ENCODE data around the gene PET117.
A peak's percentile ranks its signal among the peaks of the same experiment; 100 is the strongest.
"Not testable (repeated sequence)": the region's sequence is repeated elsewhere in the genome, so short reads cannot be mapped to it uniquely, and the experiment has no call there.

PET117 gene, protein sequence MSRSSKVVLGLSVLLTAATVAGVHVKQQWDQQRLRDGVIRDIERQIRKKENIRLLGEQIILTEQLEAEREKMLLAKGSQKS

DNA sequence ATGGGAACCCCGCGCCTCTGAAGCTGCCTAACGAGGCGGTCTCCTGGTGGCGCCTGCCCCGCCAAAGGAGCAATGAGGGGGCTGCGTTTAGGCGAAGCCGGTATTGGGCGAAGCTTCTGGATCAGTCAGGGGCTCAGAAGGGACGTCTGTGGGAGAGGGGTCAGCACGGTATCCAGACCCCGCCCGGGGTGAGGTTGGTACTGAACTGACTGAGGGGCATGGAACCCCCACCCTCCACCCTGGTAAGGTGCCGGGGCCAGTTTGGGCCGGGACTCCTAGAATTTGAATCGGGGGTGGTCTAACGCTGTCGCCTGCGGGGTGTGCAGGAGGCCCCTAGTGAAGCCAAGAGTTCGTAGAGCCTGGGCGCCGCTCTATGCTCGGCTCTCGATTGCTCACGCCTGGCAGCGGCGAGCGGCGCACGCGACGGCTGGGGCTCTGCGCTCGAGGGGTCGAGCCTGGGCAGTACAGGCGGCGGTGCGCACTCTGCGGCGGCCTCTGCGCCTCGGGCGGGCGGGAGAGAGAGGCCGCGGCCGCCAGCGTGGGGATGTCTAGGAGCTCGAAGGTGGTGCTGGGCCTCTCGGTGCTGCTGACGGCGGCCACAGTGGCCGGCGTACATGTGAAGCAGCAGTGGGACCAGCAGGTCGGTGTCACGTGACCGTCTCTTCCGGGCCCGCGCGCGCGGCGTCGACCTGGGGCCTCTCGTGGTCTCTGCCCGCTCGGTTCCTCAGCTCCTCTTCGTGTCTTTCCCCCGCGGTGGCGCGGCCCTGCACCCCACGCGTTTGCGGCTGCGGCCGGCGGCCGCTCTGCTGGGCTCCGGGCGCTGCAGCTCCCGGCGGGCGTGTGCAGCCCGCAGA is at the start of gene PET117, which contains the start of gene KAT14:
Gene PET117, plus strand, starts transcription at position 452 of the 854 bp plus-strand sequence. Its CDS starts 93 bp downstream, at position 545.
Gene KAT14, plus strand, starts transcription at position 452 of the 854 bp plus-strand sequence. CDS start 4,798 bp downstream, outside the sequence.
- DNase-seq = peak in 1 of 2 experiments; percentile 48

DNA sequence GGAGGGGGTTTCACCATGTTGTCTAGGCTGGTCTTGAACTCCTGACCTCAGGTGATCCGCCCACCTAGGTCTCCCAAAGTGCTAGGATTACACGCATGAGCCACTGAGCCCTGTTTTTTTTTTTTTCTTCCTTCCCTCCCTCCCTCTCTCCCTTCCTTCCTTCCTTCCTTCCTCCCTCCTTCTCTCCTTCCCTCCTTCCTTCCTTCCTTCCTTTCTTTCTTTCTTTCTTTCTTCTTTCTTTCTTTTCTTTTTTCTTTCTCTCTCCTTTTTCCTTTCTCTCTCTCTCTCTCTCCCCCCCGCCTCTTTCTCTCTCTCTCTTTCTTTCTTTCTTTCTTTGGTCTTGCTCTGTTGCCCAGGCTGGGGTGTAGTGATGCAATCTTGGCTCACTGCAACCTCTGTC is 49.4 kb upstream of the PET117 start:
- DNase-seq = not testable (repeated sequence)

DNA sequence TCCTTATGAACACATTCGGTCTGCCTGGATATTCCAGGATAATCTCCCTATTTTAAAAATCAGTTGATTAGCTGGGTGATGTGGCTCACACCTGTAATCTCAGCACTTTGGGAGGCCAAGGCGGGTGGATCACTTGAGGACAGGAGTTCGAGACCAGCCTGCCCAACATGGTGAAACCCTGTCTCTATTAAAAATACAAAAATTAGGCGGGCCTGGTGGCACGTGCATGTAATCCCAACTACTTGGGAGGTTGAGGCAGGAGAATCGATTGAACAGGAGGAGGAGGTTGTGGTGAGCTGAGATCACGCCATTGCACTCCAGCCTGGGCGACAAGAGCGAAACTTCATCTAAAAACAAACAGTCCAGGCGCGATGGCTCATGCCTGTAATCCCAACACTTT is 48.8 kb upstream of the PET117 start:
- not testable (repeated sequence) for DNase-seq

DNA sequence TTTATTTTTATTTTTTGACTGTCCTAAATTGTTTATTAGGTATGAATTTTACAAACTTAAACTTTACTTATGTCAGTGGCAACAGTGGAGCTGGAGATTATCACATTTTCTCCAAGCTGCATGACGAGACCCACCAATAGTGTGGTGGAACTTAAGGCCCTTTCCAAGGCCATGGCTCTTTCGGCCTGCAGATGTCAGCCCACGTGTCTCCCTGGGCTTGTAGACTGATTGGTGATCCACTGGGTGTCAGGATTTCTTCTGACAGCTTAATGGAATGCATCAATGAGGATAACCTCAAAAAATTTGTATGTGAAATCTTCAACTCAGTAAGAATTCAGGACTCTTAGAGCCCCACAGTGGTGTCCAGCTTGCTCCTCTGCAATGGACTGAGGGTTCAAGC is 47.6 kb upstream of the PET117 start:
- no peak for DNase-seq

DNA sequence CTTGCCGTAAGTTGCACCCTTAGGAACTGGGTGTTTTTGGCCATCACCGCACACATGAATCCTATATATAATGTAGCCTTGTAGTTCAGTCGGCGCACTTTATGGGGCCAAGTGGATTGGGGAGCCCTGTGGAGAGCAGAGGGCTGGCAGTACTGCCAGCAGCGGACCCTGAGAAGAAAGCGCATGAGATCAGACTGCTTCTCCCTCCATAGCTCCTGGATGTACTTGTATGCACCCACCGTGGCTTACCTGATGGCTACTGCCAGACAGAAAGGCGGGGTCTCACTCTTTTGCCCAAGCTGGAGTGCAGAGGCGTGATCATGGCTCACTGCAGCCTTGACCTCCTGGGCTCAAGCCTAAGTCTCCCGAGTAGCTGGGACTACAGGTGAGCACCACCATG is 47.2 kb upstream of the PET117 start:
- no peak for DNase-seq

DNA sequence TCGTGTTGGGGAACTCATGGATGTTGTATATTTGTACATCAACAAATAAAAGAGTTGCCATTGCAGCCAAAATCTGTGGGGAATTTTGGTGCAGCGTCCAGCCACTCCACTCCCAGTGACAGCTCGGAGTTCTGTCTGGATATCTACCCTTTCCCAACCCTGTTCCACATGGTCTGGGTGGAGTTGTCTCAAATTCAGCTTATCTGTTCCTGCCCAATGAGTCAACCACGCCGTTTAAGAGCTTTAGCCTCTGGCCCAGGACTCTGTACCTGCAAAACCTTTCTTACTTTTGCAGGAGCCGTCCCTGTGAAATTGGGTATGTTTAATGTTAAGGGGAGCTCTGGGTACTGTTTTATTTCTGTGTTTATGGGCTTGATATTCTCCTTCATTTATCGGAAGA is 46.0 kb upstream of the PET117 start:
- no peak for DNase-seq

DNA sequence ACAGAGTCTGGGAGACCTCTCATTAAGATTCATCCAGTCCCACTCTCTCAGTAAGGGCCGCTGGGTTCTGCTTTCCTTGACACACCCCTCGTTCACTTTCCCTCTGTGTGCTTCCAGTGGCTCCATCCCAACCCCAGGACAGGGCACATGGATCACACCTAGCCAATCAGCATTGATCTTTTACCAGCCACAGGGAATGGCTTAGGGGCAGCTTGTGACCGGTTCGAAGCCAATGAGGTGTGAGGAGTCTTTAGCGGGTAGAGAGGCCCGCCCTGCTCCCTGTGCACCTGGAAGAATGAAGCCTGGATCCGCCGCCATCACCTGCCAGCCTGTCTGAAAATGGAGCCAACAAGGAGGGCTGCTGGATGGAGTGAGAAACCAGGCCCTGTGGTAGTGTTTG is 44.8 kb upstream of the PET117 start:
- DNase-seq = no peak

DNA sequence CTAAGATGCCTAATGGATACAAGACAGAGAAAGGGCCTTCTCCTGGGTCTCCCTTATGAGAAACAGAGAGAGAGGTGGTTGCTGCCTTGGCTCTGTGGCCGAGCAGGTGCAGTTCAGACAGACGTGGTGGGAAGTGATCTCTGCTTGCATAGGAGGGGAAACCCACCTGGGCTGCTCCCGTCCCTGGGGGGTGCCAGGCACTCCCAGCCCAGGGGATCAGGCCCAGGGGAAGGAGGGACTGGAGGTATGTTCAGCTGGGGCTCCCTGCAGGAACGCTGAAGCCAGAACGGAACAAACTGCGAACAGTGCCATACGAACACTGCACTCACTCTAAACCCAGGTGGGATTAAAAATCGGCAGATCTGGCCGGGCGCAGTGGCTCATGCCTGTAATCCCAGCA is 44.3 kb upstream of the PET117 start:
- no peak for DNase-seq

DNA sequence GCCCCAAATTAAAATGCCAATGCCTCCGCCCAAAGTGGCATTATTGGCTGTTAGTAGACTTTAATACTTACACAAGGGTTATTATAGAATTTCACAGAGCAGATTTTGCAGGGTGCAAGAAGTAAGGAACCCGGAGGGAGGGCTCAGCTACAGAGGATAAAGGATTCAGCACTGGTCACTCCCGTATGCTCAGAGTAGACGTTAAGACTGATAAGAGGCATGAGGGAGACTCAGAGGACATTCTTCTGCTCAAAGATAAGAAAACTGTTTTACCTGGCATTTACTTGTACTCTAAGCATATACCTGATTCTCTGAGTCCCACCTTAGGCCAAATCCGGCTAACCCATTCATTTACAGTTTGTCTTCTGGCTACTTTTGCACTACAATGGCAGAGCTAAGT is 43.5 kb upstream of the PET117 start:
- DNase-seq = no peak

DNA sequence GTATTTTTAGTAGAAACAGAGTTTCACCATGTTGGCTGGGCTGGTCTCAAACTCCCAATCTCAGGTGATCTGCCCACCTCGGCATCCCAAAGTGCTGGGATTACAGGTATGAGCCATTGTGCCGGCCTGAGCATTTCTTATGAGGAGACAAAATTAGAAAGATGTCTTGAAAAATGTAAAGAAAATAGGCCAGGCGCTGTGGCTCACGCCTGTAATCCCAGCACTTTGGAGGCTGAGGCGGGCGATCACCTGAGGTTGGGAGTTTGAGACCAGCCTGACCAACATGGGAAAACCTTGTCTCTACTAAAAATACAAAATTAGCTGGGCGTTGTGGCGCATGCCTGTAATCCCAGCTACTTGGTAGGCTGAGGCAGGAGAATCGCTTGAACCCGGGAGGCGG is 37.1 kb upstream of the PET117 start:
- DNase-seq = not testable (repeated sequence)

DNA sequence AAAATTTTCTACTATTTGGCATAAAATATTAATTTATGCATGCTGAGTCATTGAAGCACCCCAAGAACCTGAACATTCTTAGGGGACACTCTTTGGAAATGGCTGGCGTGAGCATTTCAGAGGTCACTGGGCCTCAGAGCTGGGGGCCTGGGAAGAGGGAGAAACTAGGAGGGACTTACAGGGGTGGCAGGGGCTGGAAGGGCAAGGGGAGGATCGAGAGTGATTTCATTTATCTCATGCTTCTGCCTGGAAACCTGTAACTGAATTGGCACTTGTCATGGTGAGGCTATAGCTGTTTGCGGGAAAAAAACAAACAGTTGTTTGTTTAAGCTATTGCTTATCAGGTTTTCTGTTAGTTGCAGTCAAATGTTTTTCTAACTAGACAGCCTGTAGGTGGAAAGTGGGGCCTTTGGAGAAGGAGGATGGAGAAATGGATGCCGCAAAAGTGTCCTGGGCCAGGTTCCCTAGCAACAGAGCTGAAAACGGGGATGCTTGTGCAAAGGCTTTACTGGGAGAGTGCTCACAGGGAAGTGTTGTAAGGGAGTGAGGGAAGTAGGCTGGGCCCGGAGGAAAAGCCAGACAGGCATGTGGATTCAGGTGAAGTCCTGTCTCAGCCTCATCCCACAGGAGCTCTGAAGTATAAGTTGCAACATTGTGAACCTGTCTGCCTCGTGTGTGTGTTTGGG is 36.4 kb upstream of the PET117 start:
- no peak for DNase-seq

DNA sequence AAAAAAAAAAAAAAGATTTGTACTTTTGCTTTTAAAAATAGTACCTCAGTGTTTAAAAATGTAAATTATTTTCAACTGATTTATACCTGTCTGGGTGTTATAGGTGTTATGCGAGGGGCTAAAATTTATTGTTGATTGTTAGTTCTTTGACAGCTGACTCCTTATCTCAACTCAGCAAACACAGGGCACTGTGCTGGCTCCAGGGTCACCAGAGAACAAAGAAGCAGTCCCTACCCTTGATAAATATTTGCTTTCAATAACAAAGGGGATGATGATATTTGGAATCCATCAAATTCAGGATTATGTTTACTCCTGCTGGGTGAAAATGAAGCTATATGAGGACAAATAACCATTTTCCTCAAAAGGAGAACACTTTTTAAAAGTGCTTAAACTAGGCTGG is 34.2 kb upstream of the PET117 start:
- no peak for DNase-seq

DNA sequence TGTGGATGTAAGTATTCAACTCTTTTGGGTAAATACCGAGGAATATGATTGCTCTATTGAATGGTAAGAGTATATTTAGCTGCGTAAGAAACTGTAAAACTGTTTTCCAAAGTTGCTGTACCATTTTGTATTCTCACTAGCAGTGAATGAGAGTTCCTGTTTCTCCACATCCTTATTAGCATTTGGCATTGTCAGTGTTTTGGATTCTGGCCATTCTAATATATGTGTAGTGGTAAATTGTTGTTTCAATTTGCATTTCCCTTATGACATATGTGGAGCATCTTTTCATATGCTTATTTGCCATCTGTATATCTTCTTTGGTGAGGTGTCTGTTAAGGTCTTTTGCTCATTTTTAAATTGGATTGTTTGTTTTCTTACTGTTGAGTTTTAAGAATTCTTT is 29.3 kb upstream of the PET117 start:
- no peak for DNase-seq

DNA sequence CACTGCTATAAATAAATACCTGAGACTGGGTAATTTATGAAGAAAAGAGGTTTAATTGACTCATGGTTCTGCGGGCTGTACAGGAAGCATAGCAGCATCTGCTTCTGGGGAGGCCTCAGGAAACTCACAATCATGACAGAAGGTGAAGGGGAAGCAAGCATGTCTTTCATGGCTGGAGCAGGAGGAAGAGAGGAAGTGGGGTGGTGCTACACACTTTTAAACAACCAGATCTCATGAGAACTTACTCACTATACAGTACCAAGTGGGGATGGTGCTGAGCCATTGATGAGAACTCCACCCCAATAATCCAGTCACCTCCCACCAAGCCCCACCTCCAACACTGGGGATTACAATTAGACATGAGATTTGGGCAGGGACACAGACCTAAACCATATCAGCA is 9.1 kb upstream of the PET117 start:
- not testable (repeated sequence) for DNase-seq

DNA sequence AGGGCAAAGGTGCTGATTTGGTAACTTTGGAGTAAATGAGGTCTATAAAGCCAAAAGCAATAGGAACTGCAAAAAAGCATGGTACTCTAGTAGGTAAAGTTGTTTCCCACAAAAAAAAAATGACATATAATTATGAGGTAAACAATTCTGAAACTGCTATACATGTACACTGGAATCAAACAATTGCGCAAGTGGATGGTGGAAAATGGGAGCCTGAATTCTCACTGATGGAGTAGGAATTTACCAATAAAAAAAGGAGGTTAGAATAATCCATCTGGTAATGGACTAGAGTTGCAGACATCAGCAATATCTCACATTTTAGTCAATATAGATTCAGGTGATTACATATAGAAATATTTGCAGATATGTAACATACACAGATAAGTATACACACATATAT is 5.0 kb upstream of the PET117 start:
- DNase-seq = no peak

DNA sequence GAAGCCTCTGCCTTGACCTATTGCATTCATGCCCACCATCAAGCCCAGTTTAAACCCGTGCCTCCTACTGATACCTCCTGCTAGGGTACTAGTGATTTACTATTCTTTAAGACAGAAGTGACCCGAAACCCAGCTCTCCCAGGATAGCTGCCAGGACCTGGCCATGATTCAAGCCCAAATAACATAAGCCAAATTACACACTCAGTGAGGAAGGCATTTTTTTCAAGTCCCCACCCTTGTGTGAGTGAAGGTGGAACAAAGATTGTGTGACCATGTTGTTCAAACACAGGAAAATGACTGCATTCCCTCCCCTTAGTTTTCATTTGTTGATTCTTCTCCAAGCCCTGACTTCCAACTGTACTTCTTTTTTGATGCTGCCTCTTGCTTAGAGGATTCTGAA is 3.7 kb upstream of the PET117 start:
- no peak for DNase-seq

DNA sequence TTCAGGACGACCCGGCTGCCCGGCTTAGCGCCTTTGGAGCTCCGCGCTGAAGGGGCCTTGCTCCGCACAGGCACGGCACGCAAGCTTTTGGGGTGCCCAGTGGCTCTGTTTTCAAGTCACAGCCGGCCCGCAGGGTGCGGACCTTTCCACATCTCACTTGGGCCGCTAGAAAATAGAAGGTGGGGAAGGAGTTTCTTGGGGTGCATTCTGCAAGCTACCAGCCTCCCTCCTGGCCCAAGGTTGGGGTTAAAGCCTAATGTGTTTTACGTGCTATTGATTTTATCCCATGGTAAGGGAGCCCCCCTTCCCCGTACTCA is 561 bp downstream of the PET117 start:
- DNase-seq = no peak

DNA sequence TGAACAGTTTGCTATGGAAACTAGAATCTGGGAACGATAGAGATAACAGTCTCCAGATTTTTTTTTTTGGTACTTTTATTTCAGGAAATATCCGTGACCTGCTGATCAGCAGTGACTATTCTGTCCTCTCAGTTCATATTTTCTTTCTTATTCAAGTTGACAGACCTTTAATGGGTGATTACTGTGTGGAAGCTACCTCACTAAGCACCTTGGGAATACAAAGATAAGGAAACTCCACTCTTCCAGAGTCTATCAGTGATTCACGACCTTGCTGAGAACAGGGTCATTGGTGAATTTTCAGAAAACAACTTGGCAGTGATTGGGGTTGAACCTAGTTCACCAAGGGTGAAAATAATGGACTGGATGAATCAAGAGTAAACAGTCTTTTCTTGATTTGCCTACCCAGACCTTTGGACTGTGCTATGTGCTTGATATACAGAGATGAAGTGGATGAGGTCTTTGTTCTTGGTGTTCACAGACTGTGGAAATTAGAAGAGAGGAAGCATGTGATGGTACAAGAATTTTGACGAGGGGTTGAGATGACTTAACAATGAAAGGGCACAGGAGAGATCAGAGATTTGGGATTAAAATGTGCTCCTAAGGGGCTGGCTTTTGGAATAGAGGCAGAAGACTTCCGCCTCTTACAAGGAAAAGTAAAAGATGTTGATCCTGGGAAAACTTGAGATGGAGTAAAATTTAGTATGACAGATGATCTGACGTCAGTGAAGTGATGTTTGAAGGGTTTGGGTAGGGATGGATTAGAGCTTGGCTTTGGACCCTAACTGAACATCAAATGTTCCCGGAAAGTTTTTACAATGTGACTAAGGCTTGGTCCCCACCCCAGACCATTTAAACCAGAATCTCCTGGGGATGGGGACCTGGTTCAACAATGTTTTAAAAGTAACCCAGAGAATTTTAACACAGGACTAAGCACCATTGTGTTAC is 1.2 kb downstream of the PET117 start:
- no peak for DNase-seq

DNA sequence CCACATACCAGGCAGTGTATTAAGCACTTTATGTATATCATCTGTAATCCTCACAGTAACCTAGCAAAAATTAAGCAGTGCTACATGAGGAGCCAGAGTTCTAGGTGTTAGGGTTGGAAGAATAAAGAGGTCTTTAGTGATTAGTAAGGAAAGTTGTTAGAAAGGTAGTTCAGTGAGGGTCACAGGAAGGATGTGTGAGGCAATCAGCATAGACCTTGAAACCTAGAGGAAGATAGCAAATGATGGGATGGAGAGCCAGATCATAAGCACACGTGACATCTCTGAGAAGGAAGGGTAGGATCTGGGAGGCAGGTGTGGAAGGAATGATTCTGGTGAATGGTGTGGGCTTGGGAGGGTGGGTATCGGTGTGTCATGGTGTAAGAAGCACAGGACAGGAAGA is 2.2 kb downstream of the PET117 start:
- DNase-seq = no peak

DNA sequence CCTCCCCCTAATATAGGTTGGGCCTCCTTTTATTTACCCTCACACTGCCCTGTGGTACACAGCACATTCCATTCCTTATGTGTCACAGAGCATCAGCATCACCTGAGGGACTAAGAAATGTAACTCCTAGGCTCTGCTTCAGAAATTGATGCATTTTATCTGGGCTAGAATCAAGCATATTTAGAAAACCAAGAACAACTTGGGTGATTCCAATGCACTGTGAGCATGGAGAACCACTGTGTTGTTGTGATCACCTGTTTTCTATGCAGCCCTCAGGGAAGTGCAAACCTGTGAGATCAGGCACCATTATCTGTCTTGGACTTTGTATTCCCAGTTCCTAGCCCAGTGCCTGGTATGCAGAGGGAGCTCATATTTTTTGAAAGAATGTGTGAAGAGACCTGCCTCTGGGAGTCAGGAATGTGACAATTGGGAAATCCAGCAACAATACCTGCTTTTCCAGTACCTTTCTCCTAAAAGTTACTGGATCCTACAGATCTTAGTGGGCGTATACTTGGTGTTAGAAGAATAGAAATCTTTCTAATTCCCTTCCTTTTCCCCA is 7.0 kb downstream of the PET117 start:
- DNase-seq = no peak

DNA sequence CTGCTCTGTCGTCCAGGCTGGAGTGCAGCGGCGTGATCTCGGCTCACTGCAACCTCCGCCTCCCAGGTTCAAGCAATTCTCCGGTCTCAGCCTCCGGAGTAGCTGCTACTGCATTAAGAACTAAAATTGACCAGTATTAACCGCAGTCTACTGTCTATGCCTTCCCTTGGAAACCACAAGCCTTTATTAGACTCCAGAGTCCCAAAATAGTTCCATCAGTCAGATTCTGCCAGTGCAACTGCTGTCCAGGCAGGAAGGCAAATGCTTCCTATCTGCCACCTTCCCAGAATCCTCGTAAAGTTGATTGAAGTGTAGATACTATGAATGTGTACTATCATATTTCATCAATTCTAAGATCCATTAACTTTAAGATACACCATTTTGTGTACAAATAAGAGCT is 16.7 kb downstream of the PET117 start:
- DNase-seq = no peak

DNA sequence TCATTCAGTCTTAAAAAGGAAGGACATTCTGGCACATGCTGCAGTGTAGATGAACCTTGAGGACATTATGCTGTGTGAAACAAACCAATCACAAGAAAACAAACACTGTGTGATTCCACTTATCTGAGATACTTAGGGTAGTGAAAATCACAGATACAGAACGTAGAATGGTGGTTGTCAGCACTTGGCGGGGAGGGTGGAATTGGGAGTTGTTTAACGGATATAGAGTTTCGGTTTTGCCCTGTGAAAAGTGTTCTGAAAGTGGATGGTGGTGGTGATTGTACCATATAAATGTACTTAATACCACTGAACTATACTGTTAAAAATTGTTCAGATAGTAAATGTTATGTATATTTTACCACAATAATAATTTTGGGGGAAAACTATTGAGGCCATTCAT is 18.4 kb downstream of the PET117 start:
- no peak for DNase-seq

DNA sequence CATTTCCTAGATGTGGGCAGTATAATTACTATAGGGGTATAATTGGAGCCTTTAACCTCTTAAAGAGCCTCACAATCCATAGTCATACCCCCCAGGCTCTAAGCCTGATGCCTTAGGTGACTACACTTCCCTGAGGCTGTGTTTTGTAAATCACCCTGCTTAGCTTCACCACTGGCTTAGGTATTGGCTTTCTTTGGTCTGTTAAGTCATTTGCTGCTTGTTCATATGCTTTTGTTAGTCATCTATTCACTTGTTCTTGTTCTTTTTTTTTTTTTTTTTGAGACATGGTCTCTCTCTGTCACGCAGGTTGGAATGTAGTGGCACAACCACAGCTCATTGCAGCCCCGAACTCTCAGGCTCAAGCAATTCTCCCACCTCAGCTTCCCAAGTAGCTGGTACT is 26.7 kb downstream of the PET117 start:
- DNase-seq = no peak
